ENCODE measurements around the gene LTBP3. TPM values are rescaled to one million over a fixed set of nuclear protein-coding genes. Genes with fewer than 3 reads are reported as not detected.
"Not testable (repeated sequence)": the region's sequence is repeated elsewhere in the genome, so short reads cannot be mapped to it uniquely, and the experiment has no call there.

The LTBP3 gene
- total RNA-seq, 1 experiment from 2014 or later: 27.3 TPM

- no peak for DNase-seq (ENCODE audit: low read depth)
Observed at GRCh38 chr11:65536412-65537295, 21.5 kb downstream of the LTBP3 start.

- DNase-seq (ENCODE audit: low read depth): no peak
Observed at GRCh38 chr11:65535102-65535501, 23.1 kb downstream of the LTBP3 start.

- no peak for DNase-seq (ENCODE audit: low read depth)
Observed at GRCh38 chr11:65532388-65533064, 25.6 kb downstream of the LTBP3 start.

GRCh38 chr11:65530157-65530496 is 28.0 kb downstream of the LTBP3 start:
- DNase-seq (ENCODE audit: low read depth): no peak

DNA sequence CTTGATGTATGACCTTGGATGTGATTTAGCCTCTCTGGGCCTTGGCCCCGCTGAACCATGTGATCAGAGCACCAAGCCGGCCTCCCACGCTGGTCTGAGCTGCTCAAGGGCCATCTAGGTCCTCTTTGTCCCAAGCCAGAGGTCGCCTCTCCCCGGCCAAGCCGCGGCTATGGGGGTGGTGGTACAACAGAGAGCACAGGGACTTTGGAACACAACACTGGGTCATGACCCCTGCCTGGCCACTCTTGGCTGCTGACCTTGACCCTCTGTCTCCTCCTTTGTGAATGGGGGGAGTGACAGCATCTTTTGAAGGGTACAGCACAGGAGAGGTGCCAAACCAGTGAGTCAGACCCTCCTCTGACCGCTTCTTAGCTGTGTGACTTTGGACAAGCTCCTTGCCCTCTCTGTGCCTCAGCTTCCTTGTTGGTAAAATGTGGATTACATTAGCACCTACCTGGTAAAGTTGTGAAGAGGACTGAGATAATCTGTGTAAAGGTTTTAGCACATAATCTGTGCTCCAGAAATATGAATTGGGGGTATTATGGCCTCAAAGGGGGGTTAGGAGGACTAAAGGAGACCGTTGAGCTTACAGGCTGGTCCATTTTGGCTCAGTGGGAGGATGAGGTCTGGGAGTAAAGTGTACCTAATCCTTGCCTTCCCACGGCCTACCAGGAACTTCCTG is 28.5 kb downstream of the LTBP3 start:
- DNase-seq (ENCODE audit: low read depth): no peak

DNA sequence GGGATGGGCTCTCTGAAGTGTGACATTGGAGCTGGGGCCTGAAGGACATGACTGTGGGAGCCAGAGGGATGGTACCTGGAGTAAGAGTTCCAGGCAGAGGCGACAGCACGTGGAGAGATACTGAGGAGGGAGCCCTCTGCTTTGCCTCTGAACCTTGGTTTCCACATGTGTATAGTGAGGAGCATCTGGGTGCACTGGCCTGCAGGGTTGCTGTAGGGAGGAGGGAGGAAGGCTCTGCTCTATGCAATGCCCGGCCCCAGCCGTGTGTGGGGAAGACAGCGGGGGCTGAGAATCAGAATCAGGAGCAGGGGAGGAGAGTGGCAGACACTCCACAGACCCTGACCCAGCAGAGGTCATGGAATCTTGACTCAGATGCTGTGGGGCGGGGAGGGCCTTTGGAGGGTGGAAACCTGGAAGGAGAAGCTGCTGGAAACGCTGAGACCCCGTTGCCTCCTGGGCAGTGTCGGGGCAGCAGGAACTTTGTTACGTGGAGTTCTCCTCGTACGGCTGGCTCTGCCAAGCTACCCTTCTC is 29.3 kb downstream of the LTBP3 start:
- DNase-seq (ENCODE audit: low read depth): no peak

DNA sequence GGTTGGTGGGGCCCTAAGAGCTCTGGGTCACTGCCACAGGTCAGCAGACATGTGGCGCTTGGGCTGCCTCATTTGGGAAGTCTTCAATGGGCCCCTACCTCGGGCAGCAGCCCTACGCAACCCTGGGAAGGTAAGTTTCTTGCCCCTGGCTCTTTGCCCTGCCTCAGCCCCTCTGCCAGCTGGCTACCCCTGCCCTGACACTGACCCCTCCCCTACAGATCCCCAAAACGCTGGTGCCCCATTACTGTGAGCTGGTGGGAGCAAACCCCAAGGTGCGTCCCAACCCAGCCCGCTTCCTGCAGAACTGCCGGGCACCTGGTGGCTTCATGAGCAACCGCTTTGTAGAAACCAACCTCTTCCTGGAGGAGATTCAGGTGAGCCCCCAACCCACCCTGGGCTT is 31.4 kb downstream of the LTBP3 start:
- no peak for DNase-seq (ENCODE audit: low read depth)

DNA sequence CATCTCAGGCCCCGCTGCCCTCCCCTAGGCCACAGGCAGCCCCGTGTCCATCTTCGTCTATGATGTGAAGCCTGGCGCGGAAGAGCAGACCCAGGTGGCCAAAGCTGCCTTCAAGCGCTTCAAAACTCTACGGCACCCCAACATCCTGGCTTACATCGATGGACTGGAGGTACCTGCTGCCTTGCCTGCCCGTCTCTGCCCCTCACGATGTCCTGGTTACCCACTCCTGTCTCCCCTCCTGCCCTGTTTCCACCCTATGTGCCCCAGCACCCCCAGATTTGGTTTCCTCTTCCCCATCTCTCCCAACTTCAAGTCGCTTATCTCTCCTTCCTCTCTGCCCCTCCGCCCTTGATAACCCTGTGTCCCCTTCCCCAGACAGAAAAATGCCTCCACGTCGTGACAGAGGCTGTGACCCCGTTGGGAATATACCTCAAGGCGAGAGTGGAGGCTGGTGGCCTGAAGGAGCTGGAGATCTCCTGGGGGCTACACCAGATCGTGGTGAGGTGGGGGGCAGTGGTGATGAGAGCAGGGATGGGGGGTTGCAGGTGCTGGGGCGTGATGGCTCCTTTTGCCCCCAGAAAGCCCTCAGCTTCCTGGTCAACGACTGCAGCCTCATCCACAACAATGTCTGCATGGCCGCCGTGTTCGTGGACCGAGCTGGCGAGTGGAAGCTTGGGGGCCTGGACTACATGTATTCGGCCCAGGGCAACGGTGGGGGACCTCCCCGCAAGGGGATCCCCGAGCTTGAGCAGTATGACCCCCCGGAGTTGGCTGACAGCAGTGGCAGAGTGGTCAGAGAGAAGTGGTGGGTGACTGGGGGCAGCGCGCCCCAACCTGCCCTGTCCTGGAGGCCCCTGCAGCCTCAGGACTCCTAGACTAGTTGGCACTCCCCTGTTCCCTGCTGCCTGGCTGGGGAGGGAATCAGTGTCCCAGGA is 32.3 kb downstream of the LTBP3 start:
- no peak for DNase-seq (ENCODE audit: low read depth)

DNA sequence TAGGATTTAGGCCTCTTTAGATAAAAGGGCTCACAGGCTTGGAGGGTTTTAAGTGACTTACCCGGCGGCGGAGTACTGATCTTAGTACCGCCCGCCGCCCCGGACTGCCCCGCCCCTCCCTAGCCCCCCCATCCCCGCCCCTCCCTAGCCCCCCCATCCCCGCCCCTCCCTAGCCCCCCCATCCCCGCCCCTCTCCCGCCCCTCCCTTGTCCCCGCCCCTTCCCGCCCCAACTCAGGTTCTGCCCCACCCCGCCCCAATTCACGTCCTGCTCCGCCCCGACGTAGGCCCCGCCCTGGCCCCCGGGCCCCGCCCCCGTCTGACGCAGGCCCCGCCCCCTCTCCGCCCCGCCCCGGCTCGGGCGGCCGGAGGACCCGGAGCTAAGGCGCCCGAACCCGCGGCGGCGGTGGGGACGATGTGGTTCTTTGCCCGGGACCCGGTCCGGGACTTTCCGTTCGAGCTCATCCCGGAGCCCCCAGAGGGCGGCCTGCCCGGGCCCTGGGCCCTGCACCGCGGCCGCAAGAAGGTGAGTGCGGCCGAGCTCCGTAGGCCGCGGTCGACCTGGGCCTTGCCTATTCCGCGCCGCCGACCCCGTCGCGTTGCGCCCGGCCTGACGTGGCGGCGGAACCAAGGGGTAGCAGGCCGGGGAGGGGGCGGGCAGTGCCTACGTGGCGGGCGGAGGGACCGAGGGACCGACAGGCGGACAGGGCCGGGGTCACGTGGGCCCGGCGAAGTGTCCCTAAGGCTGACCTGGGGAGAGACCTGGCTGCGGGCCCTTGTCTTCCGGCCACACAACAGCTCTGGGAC is 33.2 kb downstream of the LTBP3 start, which contains the start of gene SCYL1:
SCYL1 (plus strand) TSS at position 343 of the 805 bp plus-strand sequence; CDS start at position 414, 71 bp downstream.
- DNase-seq (ENCODE audit: low read depth): peak; percentile 48

- DNase-seq (ENCODE audit: low read depth): no peak
Observed at GRCh38 chr11:65524014-65524740, 34.0 kb downstream of the LTBP3 start.

GRCh38 chr11:65523631-65523968 is 34.6 kb downstream of the LTBP3 start:
- not testable (repeated sequence) for DNase-seq (ENCODE audit: low read depth)

GRCh38 chr11:65522718-65523630 is 35.2 kb downstream of the LTBP3 start:
- not testable (repeated sequence) for DNase-seq (ENCODE audit: low read depth)

- not testable (repeated sequence) for DNase-seq (ENCODE audit: low read depth)
Observed at GRCh38 chr11:65521777-65522521, 36.2 kb downstream of the LTBP3 start.

- DNase-seq (ENCODE audit: low read depth): not testable (repeated sequence)
Observed at GRCh38 chr11:65518941-65519549, 39.1 kb downstream of the LTBP3 start.

GRCh38 chr11:65516135-65516968 is 41.8 kb downstream of the LTBP3 start:
- no peak for DNase-seq (ENCODE audit: low read depth)

GRCh38 chr11:65512311-65512710 is 45.8 kb downstream of the LTBP3 start:
- DNase-seq (ENCODE audit: low read depth): not testable (repeated sequence)

All from M059J (cell line).